ENCODE results near the gene SF3B4. TPM values are rescaled to one million over a fixed set of nuclear protein-coding genes. Genes with fewer than 3 reads are reported as not detected.
"Not testable (repeated sequence)": the region's sequence is repeated elsewhere in the genome, so short reads cannot be mapped to it uniquely, and the experiment has no call there.

Gene SF3B4, protein sequence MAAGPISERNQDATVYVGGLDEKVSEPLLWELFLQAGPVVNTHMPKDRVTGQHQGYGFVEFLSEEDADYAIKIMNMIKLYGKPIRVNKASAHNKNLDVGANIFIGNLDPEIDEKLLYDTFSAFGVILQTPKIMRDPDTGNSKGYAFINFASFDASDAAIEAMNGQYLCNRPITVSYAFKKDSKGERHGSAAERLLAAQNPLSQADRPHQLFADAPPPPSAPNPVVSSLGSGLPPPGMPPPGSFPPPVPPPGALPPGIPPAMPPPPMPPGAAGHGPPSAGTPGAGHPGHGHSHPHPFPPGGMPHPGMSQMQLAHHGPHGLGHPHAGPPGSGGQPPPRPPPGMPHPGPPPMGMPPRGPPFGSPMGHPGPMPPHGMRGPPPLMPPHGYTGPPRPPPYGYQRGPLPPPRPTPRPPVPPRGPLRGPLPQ
- total RNA-seq (2014; rRNA removed; shearing (Covaris generic)) = 37.3 and 54.2 TPM in 2 replicates

GRCh38 chr1:149927563-149928400 lies at the start of gene SF3B4:
TSS of gene SF3B4 (minus strand) at chr1:149927803. CDS start at chr1:149927759, 44 bp downstream.
- DNase-seq (ENCODE audit: low read depth) = peak; percentile 94

GRCh38 chr1:149977345-149977744 lies 49.7 kb upstream of the SF3B4 start:
- no peak for DNase-seq (ENCODE audit: low read depth)

- no peak for DNase-seq (ENCODE audit: low read depth)
These were observed 44.9 kb upstream of the SF3B4 start for GRCh38 chr1:149972547-149972946.

- DNase-seq (ENCODE audit: low read depth) = no peak
These were observed 40.0 kb upstream of the SF3B4 start for GRCh38 chr1:149967646-149968045.

- DNase-seq (ENCODE audit: low read depth) = no peak
These were observed 39.4 kb upstream of the SF3B4 start for GRCh38 chr1:149967041-149967440.

DNA sequence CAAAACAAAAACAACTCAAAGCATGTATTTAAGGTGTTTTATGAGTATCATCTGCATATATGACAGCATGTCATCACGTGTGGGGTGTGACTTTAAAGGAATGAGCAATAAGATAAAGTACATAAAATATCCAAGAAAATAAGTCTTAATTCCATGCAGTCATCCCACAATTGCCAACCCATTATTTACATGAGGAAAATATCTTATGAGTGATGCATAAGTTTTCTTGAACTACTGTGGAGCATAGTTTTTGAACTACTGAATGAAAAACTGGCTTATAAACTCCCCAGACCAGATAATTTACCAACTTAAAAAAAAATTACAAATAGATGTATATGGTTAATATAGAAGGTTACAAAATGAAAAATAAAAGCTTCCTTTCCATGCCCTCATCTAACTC lies 38.8 kb upstream of the SF3B4 start:
- no peak for DNase-seq (ENCODE audit: low read depth)

DNA sequence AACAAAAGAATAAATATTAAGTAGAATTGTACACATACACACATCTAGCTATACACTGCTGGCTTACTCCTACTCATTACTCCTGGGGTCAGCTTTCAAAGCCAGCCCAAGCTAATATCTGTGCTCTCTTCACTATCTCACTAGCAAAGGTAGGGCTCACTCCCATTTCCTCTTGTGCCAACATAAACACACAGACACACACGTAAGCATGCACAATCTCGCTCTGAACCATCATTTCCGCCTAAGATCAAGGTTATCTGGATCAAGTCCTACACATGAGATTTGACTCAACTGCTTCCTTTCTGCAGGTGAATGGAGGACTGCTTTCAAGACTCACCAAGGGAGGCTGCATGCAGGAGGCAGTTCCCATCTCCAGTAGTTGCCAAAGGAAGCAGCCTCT lies 37.8 kb upstream of the SF3B4 start:
- DNase-seq (ENCODE audit: low read depth) = no peak

GRCh38 chr1:149963358-149963757 lies 35.8 kb upstream of the SF3B4 start:
- peak; percentile 39 for DNase-seq (ENCODE audit: low read depth)

DNA sequence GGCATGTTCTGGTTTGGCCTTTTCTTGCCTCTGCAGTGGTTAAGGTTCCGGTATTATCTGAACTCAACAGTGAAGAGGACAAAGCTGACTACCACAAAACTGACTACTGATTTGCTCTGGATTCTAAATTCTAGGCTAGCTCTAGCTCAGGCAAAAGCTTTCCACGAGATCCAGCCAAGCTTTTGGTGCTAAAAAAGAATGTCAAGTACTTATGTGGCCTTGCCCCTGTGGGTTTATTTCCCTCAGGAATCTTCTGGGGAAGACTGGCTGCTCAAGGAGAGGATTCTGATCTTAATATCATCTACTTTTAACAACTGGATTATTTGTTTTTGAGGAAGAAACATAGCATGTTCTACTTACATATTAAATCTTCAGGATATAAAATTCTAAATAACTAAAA lies 35.1 kb upstream of the SF3B4 start:
- DNase-seq (ENCODE audit: low read depth) = peak; percentile 18

DNA sequence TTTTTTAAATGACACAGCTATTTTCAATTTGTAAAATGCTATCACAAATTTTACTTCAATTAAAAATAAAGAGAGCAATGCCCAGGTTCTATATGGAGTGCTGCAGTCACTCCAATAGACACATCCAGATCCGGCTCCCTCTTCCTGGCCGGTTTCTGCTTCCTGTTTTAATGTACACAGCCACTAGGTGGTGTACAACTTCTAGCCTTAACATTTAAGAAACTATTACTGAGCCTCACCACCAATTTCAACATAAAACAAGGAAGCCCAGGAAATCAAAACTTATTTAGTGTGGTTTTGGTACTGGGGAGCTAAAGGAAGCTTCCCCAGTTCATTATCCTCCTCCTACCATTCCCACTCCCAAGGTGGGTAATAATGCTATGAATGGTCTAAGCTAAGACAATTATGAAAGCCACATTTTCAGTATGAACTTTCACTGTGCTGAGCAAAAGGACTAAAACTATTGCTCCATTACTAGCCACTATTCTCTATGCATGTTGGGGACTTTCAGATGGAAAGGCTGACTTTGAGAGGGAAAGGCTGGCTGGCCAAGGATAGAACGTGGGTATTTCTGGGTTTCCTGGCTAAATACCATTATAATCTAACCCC lies 34.5 kb upstream of the SF3B4 start:
- DNase-seq (ENCODE audit: low read depth) = peak; percentile 82

GRCh38 chr1:149957548-149957947 lies 29.9 kb upstream of the SF3B4 start:
- not testable (repeated sequence) for DNase-seq (ENCODE audit: low read depth)

DNA sequence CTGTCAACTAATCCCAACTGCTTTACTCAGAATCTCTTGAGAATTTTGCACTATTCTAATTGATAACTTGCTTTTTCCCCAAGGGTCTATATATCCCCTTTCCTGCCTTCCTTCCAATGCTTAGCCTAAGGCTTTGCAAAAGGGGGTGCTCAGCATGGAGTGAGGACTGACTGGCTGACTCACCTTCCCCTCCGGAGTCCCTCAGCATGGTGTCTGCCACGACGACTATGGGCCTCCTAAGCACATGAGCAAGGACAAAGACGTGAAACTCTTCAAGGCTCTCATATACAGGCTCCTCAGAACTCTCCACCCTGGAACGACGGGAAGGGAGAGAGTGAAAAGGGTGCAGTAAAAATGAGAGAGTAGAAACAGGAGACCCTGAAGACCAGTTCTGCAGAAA lies 22.3 kb upstream of the SF3B4 start:
- DNase-seq (ENCODE audit: low read depth) = no peak

DNA sequence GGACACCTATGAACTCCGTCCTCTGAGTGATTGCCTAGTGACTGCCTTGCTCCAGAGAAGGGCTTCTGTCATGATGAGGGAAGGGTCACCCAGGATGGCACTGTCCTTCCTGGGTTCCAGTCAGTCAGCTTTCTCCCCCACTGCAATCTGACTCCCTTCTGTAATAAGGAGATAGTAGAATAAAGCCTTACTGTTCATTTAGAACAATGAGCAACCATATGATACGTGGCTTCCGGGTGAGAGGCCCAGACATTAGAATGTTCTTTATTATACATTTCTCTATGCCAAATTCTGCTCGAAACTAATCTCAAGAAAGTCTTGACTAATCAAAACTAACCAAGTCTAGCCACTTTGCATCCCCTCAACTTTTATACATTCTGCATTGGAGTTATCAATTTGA lies 17.6 kb upstream of the SF3B4 start:
- DNase-seq (ENCODE audit: low read depth) = no peak

DNA sequence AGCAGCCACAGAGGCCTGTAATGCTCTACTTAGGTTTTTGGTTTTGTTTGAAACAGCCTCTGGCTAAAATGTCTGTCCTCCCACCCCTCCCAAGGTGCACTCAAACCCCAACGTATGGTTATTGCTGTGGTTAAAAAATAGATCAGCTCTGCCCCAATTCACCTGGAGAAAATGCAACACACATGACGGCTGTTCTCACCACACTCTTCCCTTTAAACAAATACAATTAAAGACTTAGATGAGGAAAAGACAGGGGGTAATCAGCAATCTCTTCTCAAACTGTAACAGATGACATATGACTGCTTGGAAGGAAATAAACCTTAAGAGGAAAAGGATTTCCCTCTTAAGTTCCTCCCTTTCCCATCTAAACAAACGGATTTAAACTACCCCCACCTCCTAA lies 15.3 kb upstream of the SF3B4 start:
- DNase-seq (ENCODE audit: low read depth) = no peak

- DNase-seq (ENCODE audit: low read depth) = no peak
These were observed 14.6 kb upstream of the SF3B4 start for GRCh38 chr1:149942207-149942606.

- DNase-seq (ENCODE audit: low read depth) = no peak
These were observed 12.8 kb upstream of the SF3B4 start for GRCh38 chr1:149940427-149940826.

DNA sequence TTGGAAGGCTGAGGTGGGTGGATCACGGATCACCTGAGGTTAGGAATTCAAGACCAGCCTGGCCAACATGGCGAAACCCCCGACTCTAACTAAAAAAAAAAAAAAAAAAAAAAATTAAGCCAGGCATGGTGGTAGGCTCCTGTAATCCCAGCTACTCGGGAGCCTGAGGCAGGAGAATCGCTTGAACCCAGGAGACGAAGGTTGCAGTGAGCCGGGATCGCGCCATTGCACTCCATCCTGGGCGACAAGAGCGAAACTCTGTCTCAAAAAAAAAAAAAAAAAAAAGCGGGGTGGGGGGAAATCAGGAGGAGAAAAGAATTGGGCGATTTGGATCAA lies 11.0 kb upstream of the SF3B4 start:
- not testable (repeated sequence) for DNase-seq (ENCODE audit: low read depth)

- peak; percentile 53 for DNase-seq (ENCODE audit: low read depth)
These were observed 10.2 kb upstream of the SF3B4 start for GRCh38 chr1:149937759-149938158.

DNA sequence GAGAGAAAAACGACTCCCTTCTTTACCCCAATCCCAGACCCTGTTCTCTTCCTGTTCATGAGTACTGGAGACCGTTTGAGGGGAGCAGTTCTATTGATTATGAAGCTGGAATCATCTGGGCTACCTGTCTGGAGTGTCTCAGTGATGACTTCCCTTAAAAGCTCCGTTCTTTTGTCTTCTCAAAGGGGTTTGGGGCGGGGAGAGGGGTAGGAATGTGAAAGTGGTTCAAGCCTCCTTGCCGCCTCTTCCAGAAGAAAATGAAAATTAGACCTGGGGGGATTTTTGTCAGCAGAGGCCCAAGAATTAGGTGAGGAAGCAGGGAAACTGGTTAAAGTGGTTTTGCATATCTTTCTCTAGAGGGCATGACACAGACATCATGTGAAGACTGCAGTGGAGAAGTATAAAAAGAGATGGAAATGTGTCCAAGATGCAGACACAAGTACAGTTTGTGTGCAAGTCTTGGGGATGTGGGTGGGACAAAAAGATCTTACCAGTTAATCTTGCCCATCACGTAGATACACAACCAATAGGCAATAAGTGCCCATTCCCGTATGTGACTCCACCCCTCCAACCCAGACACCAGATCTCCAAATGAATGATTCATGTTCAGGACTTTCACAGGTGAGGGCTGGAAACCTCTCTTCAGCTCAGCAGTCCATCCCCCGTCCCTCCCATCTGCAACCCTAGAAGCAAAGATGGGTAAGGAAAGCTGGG lies 9.5 kb upstream of the SF3B4 start:
- peak; percentile 90 for DNase-seq (ENCODE audit: low read depth)

- peak; percentile 66 for DNase-seq (ENCODE audit: low read depth)
These were observed 8.8 kb upstream of the SF3B4 start, which contains the start of gene MTMR11 for GRCh38 chr1:149936170-149936991. TSS of gene MTMR11 (minus strand) at chr1:149936879. CDS start at chr1:149936647, 232 bp downstream.

GRCh38 chr1:149934356-149934755 lies 6.8 kb upstream of the SF3B4 start:
- DNase-seq (ENCODE audit: low read depth) = no peak
